Measurements from ENCODE around the gene RBM27. TPM values are rescaled to one million over a fixed set of nuclear protein-coding genes. Genes with fewer than 3 reads are reported as not detected.

The RBM27 gene

Small RNA genes lying within 50 kb of the gene (small RNA-seq; reads per million reads assigned to genes)
- not detected for gene RNU7-180P (ENCODE audit: low read depth)
